TTC549 (cell line): ENCODE results near the gene CARS1.
"Not testable (repeated sequence)": the region's sequence is repeated elsewhere in the genome, so short reads cannot be mapped to it uniquely, and the experiment has no call there.

Source experiments
- FAIRE-seq: peaks from 2 replicates; lab custom pipeline; 2012; peaks lifted over from hg19 to GRCh38; lab: Jason Lieb, UNC

CARS1 gene

DNA sequence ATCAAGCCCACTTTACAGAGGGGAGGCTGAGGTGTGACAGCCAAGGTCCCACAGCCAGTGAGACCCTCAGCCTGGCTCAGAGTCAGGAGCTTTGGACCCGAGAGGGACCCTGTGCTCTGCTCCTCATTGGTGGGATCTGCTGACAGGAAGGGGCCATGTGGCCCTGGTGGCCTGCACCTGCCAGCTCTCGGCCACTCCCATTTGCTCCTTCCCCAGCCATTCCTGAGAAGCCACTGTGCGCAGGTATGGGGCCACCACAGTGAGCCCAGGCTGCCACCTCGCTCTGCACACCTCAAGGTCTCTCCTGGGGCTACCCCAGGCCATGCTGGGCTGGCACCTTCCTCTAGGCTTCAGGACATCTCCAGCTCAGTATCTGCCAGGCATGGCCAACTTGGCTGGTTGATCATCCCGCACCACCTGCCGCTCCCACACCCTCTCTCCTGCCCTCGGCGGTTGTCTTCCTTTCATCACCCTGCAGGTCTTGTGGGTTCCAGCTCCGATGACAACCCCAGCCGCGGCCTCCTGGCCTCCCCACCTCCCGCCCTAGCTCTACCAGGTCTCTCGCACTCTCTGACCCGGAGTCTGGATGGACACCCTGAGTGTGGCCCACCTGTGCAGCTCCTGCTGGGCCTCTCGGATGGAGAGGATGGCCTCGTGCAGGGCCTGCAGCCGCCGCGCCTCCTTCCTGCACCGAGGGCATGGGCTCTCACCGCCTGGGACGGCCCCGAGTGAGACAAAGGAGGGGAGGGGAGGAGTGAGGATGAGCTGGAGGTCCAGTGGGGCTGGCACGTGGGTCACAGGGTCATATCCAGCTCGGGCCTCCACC is 32.2 kb upstream of the CARS1 start:
- no peak for FAIRE-seq

DNA sequence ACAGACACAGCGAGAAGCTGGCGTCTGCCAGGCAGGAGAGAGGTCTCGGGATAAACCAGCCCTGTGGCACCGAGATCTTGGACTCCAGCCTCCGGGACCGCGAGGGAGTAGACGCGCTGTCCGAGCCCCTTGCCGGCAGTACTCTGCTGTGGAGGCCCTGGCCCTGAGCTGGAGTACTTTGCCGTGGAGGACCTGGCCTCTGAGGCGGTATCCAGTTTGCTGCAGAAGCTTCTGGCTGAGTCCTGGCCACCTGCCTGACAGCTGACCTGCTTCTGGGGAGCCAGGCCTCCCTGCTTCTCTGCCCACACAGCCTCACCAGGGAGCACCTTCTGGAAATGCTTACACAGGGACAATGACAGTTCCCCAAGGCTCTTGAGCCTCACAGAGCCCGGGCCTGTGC is 31.6 kb upstream of the CARS1 start:
- FAIRE-seq, result no peak

GRCh38 chr11:3087821-3088800 is 30.9 kb upstream of the CARS1 start:
- no peak for FAIRE-seq

DNA sequence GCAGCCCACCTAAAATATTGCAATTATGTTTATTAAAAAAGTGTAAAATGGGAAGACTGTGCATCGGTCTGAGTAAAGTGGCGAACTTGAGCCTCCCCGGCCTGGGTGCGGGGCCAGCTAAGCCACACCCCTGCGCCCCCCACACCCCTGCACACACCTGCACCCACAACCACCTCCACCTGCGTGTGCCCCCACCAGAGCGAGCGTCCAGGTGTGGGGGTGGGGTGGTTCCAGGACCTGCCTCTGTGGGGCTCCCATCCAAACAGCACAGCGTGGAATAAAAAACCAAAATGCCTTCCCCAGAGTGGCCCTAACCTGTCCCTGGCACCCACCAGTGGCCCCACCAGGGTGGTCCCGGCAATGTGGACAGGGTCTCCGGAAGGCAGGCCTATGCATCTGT is 30.1 kb upstream of the CARS1 start:
- FAIRE-seq, result no peak

DNA sequence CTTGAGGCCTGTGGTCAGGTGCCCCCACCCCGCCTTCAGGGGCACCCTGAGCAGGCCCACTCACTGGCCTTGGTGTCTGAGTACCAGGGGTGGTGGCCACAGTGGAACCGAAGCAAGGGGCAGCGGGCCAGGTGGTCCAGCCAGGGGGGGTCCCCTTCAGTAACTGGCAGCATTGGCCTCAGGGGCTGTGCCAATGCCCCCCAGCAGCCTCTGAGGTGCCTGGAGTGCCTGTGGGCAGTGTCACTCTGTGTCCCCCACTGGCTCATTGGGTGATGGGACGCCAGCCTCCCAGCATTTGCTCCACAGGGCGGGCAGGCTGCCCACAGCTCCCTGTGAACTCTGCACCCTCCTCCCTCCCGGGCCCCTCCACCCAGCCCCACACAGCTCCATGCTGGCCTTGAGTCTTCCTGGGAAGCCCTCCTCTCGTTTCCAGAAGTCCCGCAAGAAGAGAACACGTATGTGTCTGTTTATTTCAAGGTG is 29.5 kb upstream of the CARS1 start:
- no peak for FAIRE-seq

GRCh38 chr11:3086114-3086513 is 28.9 kb upstream of the CARS1 start:
- no peak for FAIRE-seq

GRCh38 chr11:3085052-3085451 is 27.8 kb upstream of the CARS1 start:
- no peak for FAIRE-seq

DNA sequence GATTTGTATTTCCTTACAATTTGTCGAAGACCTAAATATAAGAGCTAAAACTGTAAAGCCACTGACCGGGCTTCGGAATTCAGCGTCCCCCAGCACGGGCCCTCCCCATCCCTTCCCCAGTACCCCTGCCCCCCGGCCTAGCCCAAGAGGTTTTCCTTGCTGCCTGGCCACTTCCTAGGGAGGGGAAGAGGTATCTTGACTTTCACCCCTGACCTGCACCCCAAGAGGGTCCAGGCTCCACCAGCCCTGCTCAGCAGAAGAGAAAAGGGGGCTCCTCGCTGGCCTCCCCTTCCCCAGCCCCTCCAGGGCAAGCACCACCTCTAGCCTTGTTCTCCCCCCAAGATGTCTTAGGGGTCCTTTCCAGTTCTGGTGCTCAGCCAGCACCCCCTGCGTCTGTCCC is 26.1 kb upstream of the CARS1 start:
- no peak for FAIRE-seq

GRCh38 chr11:3081386-3081751 is 24.1 kb upstream of the CARS1 start:
- no peak for FAIRE-seq

DNA sequence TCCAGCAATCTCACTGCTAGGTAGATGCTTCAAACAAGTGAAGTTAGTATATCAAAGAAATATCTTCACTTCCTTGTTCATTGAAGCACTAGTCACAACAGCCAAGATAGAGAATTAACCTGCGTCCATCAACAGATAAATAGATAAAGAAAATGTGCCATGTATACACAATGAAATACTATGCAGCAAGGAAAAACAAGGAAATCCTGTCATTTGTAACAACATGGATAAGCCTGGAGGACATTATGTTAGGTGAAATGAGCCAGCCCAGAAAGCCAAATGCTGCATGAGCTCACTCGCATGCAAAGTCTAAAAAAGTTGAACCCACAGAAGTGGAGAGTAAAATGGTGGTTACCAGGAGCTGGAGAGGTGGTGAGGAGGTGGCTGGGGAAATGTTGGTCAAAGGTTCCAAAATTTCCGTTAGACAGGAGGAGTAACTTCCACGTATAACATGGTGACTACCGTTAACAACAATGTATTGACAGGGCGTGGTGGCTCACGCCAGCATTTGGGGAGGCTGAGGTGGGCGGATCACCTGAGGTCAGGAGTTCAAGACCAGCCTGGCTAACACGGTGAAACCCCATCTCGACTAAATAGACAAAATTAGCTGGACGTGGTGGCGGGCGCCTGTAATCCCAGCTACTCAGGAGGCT is 23.6 kb upstream of the CARS1 start:
- no peak for FAIRE-seq

- no peak for FAIRE-seq
Observed at GRCh38 chr11:3080104-3080503, 22.9 kb upstream of the CARS1 start.

DNA sequence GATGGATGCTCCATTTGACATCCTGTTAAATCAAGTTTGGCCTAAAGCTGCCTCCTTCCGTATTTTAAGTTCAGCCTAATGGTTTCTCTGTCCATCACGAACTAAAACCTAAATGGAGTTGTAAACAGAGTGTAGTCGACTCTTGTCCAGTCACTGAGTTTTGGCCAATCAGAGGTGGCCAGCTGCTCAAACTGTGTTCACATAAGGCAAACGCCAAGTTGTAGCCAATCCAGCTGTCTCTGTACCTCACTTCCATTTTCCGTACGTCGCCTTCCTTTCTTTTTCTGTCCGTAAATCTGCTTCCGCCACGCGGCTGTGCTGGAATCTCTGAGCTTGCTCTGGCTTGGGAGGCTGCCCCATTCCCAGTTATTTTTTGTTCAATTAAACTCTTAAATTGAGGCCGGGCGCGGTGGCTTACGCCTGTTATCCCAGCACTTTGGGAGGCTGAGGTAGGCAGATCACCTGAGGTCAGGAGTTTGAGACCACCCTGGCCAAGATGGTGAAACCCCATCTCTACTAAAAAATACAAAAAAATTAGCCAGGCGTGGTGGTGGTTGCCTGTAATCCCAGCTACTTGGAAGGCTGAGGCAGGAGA is 20.7 kb upstream of the CARS1 start:
- FAIRE-seq, result no peak

DNA sequence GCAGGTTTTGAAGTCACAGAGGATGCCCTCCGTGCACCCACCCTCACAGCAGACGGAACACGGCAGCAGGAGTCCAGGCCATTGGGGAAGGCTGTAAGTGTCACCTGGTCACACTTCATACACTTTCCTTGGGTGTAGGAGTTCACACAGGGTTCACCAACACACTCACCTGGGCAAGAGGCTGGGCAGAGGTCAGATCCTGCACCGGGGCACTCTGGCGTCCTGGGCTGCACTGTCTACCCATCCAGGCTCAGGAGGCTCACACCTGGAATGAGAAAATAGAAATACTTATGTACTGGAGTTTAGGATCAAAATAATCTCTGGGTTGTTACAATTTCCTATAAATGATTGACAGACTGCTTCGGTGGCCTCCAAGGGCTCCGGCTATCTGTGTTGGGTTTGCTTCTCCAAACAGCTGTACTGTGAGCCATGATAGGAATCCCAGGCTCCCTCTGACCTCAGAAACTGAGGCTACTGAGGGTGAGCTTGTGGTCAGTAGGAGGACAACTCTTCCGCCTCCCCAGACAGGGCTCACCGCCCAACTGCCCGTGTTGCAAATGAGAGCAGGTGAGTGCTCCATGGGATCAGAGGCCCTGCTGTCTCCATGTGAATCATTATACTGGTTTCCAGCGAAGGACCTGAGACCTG is 20.1 kb upstream of the CARS1 start:
- no peak for FAIRE-seq

DNA sequence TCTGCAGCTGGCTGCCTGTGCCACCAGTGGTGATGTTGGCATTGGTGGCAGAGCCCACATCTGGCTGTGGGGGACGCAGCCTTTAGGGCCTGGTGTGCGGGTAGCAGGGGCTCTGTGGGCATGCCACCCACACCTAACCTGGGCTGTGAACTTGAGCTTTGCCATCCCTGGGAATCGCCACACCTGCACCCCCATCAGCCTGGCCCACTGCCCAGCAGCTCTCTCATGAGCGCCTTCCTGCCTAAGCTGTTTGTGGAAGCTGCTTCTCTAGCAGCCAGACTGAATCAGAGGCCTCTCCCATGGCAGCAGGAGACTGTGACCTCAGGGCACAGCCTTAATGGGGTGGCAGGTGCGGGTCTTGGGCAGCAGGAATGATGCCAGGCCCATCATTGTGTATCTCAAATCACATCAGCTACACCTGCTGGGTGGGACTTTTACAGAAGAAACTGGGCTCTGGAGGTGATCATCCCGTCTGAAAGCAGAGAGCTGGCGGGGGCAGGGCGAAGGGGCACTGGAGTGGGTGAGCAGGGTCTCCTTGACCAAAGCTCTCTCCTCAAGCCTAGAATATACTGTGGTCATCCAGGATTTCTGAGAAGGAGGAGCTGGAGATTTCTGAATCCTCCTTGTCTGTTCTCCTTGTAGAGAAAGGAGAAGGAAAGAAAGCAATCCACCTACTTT is 17.8 kb upstream of the CARS1 start:
- FAIRE-seq, result no peak

- no peak for FAIRE-seq
Observed at GRCh38 chr11:3073029-3073435, 15.8 kb upstream of the CARS1 start.

- no peak for FAIRE-seq
Observed at GRCh38 chr11:3069425-3069824, 12.2 kb upstream of the CARS1 start.

DNA sequence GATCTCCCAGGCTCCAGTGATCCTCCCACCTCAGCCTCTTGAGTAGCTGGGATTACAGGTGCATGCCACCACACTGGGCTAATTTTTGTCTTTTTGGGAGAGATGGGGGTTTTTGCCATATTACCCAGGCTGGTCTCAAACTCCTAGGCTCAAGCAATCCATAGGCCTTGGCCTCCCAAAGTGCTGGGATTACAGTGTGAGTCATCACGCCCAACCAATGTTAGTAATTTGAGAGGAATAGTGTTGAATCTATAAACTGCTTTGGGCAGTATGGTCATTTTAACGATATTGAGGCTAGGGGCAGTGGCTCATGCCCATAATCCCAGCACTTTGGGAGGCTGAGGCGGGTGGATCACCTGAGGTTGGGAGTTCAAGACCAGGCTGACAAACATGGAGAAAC is 9.1 kb upstream of the CARS1 start:
- not testable (repeated sequence) for FAIRE-seq

- not testable (repeated sequence) for FAIRE-seq
Observed at GRCh38 chr11:3064709-3065108, 7.5 kb upstream of the CARS1 start.

GRCh38 chr11:3063876-3064275 is 6.7 kb upstream of the CARS1 start:
- not testable (repeated sequence) for FAIRE-seq

GRCh38 chr11:3063432-3063831 is 6.2 kb upstream of the CARS1 start:
- not testable (repeated sequence) for FAIRE-seq

GRCh38 chr11:3060436-3061025 is 3.3 kb upstream of the CARS1 start:
- no peak for FAIRE-seq
